ENCODE data around the gene ING1.

GRCh38 chr13:110716247-110716515 lies 2.7 kb downstream of the ING1 start:
- no peak for TF ChIP-seq POLR2A (IDR thresholded peaks at IDR 0.05; ENCODE audit: low read depth, low read length)
- no peak for TF ChIP-seq ELK1 (IDR thresholded peaks at IDR 0.05; ENCODE audit: borderline replicate concordance, low read depth, low read length)
- TF ChIP-seq RFX5 (IDR thresholded peaks at IDR 0.05; ENCODE audit: low read depth, low read length) = no peak
- no peak for TF ChIP-seq CTCF (conservative IDR thresholded peaks at IDR 0.05; ENCODE audit: low read depth, low read length)
- no peak for TF ChIP-seq SMC3 (IDR thresholded peaks at IDR 0.05; ENCODE audit: low read depth, low read length)
- no peak for TF ChIP-seq MXI1 (IDR thresholded peaks at IDR 0.05; ENCODE audit: borderline replicate concordance, low read depth, low read length)

All from IMR-90 (cell line).